ENCODE results near the gene SUDS3. TPM values are rescaled to one million over a fixed set of nuclear protein-coding genes. Genes with fewer than 3 reads are reported as not detected.

SUDS3 gene
- polyA plus RNA-seq, 3 donors: 8.2 to 15.6 (median 9.1) TPM

DNA sequence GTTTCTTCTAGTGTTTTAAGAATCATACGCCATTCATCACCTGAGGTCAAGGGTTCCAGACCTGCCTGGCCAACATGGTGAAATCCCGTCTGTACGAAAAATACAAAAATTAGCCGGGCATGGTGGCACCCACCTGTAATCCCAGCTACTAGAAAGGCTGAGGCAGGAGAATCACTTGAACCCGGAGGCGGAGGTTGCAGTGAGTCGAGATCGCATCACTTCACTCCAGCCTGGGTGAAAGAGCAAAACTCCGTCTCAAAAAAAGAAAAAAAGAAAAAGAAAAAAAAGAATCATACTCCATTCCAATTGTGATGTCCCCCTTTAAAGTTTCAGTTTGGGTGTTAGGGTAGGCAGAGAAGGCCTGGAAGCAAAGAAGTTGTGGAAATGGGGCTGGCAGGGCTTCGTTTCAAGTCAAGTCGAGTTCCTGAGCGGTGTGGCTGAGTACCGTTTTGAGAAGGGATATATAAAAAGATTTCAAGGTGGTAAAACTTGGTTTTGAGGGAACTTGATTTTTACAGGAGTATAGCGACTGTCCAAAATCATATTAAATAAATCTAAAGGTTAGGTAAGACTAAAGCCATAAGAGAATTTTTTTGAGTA is 2.1 kb upstream of the SUDS3 start:
- Histone ChIP-seq H4K20me1 (ENCODE audit: insufficient read depth, low read length) (peaks cover 34% of the 10 kb centered on the region), H3K9me3 (replicated peaks in 1 of 2; ENCODE audit: control insufficient read depth in 1 of 2, insufficient read depth in 1 of 2, low read length in 2 of 2) (no peaks in the 10 kb centered on the region), H3K36me3 (replicated peaks in 1 of 2; ENCODE audit: control insufficient read depth in 1 of 2, insufficient read depth in 2 of 2, low read length in 2 of 2) (peaks cover under 1 to 3% of the 10 kb centered on the region in 2 donors), H3K79me2 (ENCODE audit: insufficient read depth, low read length) (peaks cover 78% of the 10 kb centered on the region), H3K9ac (ENCODE audit: insufficient read depth, low read length, poor library complexity, severe bottlenecking) (no peak overlapping the region), H3K4me3 (replicated peaks in 1 of 3; ENCODE audit: low read depth in 2 of 3, low read length in 3 of 3) (no peak overlapping the region), H3K27ac (ENCODE audit: low read depth in 1 of 2, low read length in 2 of 2) (no peak overlapping the region), H3K4me1 (ENCODE audit: control insufficient read depth in 1 of 2, insufficient read depth in 2 of 2, low read length in 2 of 2) (peaks cover 38 to 54% of the 10 kb centered on the region in 2 donors), H3K27me3 (ENCODE audit: control insufficient read depth in 2 of 2, insufficient read depth in 2 of 2, low read length in 2 of 2) (no peaks in the 10 kb centered on the region), H3K4me2 (replicated peaks; ENCODE audit: extremely low read depth, low read length, poor library complexity, severe bottlenecking) (no peak overlapping the region), H2AFZ (ENCODE audit: insufficient read depth, low read depth, low read length, poor library complexity, severe bottlenecking) (peak overlapping the region; percentile 65)
- H3K9me3 Mint-ChIP-seq: no peaks in the 10 kb centered on the region
- DNase-seq: no peak
- peak overlapping the region in 1 of 2 donors; percentile 48 for H3K4me3 Mint-ChIP-seq
- intact Hi-C loops (cut with micrococcal nuclease): loop anchor here (5.0 to 10.0 kb wide), 7 partner anchors 42 to 319 kb away; partner anchors contain the start of gene WSB2 (in 1 of the 2)
- H3K27ac Mint-ChIP-seq: peak overlapping the region in 2 of 7 donors; percentile 20 to 32
- peaks cover 2% of the 10 kb centered on the region in 2 donors for H3K36me3 Mint-ChIP-seq
- no peaks in the 10 kb centered on the region for H3K27me3 Mint-ChIP-seq (ENCODE audit: low read depth in 3 of 3)
- TF ChIP-seq, protein P1, sequence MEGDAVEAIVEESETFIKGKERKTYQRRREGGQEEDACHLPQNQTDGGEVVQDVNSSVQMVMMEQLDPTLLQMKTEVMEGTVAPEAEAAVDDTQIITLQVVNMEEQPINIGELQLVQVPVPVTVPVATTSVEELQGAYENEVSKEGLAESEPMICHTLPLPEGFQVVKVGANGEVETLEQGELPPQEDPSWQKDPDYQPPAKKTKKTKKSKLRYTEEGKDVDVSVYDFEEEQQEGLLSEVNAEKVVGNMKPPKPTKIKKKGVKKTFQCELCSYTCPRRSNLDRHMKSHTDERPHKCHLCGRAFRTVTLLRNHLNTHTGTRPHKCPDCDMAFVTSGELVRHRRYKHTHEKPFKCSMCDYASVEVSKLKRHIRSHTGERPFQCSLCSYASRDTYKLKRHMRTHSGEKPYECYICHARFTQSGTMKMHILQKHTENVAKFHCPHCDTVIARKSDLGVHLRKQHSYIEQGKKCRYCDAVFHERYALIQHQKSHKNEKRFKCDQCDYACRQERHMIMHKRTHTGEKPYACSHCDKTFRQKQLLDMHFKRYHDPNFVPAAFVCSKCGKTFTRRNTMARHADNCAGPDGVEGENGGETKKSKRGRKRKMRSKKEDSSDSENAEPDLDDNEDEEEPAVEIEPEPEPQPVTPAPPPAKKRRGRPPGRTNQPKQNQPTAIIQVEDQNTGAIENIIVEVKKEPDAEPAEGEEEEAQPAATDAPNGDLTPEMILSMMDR (IDR thresholded peaks at IDR 0.05): no peak
- 95% methylated on average over 6 of the region's 14 CpGs for WGBS (ENCODE audit: insufficient coverage)
- peaks cover 45% of the 10 kb centered on the region for H3K4me1 Mint-ChIP-seq

GRCh38 chr12:118374909-118375308 is 1.4 kb upstream of the SUDS3 start:
- H3K36me3 Mint-ChIP-seq: peaks cover 6 to 7% of the 10 kb centered on the region in 2 donors
- Histone ChIP-seq H3K4me1 (ENCODE audit: control insufficient read depth in 1 of 2, insufficient read depth in 2 of 2, low read length in 2 of 2) (peaks cover 35 to 47% of the 10 kb centered on the region in 2 donors), H3K4me2 (replicated peaks; ENCODE audit: extremely low read depth, low read length, poor library complexity, severe bottlenecking) (no peak overlapping the region), H3K36me3 (replicated peaks in 1 of 2; ENCODE audit: control insufficient read depth in 1 of 2, insufficient read depth in 2 of 2, low read length in 2 of 2) (peaks cover 7 to 9% of the 10 kb centered on the region in 2 donors), H3K79me2 (ENCODE audit: insufficient read depth, low read length) (peaks cover 75% of the 10 kb centered on the region), H3K9ac (ENCODE audit: insufficient read depth, low read length, poor library complexity, severe bottlenecking) (no peak overlapping the region), H3K4me3 (replicated peaks in 1 of 3; ENCODE audit: low read depth in 2 of 3, low read length in 3 of 3) (no peak overlapping the region), H3K27ac (ENCODE audit: low read depth in 1 of 2, low read length in 2 of 2) (no peak overlapping the region), H2AFZ (ENCODE audit: insufficient read depth, low read depth, low read length, poor library complexity, severe bottlenecking) (no peak overlapping the region), H3K9me3 (replicated peaks in 1 of 2; ENCODE audit: control insufficient read depth in 1 of 2, insufficient read depth in 1 of 2, low read length in 2 of 2) (no peaks in the 10 kb centered on the region), H4K20me1 (ENCODE audit: insufficient read depth, low read length) (peaks cover 31% of the 10 kb centered on the region), H3K27me3 (ENCODE audit: control insufficient read depth in 2 of 2, insufficient read depth in 2 of 2, low read length in 2 of 2) (no peaks in the 10 kb centered on the region)
- H3K4me3 Mint-ChIP-seq: no peak overlapping the region
- H3K4me1 Mint-ChIP-seq: peaks cover 40% of the 10 kb centered on the region
- intact Hi-C loops (cut with micrococcal nuclease): loop anchor here (5.0 to 10.0 kb wide), 7 partner anchors 43 to 320 kb away; partner anchors contain the start of gene WSB2 (in 1 of the 2)
- H3K27ac Mint-ChIP-seq: no peak overlapping the region
- no peaks in the 10 kb centered on the region for H3K27me3 Mint-ChIP-seq (ENCODE audit: low read depth in 3 of 3)
- TF ChIP-seq, protein P1 (IDR thresholded peaks at IDR 0.05): no peak
- no peak for DNase-seq
- no CpG with 5 or more reads among the region's 5 CpGs for WGBS (ENCODE audit: insufficient coverage)
- no peaks in the 10 kb centered on the region for H3K9me3 Mint-ChIP-seq

Data from CD14-positive monocyte (primary cell).